Mucosa of descending colon (tissue), 3 donors: Measurements from ENCODE around the gene PPM1K. TPM values are rescaled to one million over a fixed set of nuclear protein-coding genes. Genes with fewer than 3 reads are reported as not detected.

Experiments
- ATAC-seq: fragments of 200-7000 bp; cut with Tn5 transposase; one replicate; pipeline ENCODE4 v1.9.1; 2020; ENCODE audit warnings: mild to moderate bottlenecking, moderate library complexity
- DNase-seq, 3 donors: peaks; one replicate each; pipeline ENCODE4 v3.0.0-alpha.2; 2020
- H3K36me3 ChIP-seq: fragments of 200-600 bp; one replicate; pipeline ENCODE4 v1.8.0; 2021; ENCODE audit warnings: low read depth, mild to moderate bottlenecking
- H3K4me1 ChIP-seq: fragments of 200-600 bp; one replicate; pipeline ENCODE4 v1.8.0; 2021; ENCODE audit warnings: low read depth, mild to moderate bottlenecking
- H3K4me3 ChIP-seq: fragments of 200-600 bp; one replicate; pipeline ENCODE4 v1.8.0; 2021; ENCODE audit warnings: mild to moderate bottlenecking
- H3K9me3 ChIP-seq: fragments of 200-600 bp; one replicate; pipeline ENCODE4 v1.8.0; 2021; ENCODE audit warnings: mild to moderate bottlenecking
- intact Hi-C, 2 donors: fragments of 100-400 bp; cut with DNase I in 1 of 2; cut with micrococcal nuclease in 1 of 2; formaldehyde crosslinking; loops; one replicate each; pipeline versions ENCODE4 v1.11.0 to v1.11.1; 2022; cut with DNase I, micrococcal nuclease
- total RNA-seq, 3 donors: library from RNA; stranded (reverse); fragmentation: NEBNext Ultra II Directional in 2 of 3; extraction: Animal tissue kit (Norgen Biotek cat#: 25700) in 2 of 3; gene quantifications; one replicate each; pipeline versions ENCODE4 v1.2.1 to v1.2.4, GENCODE V29; 2021 to 2023
- TF ChIP-seq, protein P1 (sequence below): fragments of 200-600 bp; IDR thresholded peaks from one replicate; pipeline ENCODE4 v1.8.0; 2022; ENCODE audit warnings: antibody characterized with exemption, mild to moderate bottlenecking
- donor health status: DM: no; HTN: no; CAD: no; lungs with moderate emphysema.
- donor health status: DM: no; HTN: no; CAD: no.
- donor health status: DM: no; HTN: yes; CAD: no.

Gene PPM1K
- total RNA-seq, 3 donors from 2014 or later, result 7.4 to 12.8 (median 9.0) TPM

DNA sequence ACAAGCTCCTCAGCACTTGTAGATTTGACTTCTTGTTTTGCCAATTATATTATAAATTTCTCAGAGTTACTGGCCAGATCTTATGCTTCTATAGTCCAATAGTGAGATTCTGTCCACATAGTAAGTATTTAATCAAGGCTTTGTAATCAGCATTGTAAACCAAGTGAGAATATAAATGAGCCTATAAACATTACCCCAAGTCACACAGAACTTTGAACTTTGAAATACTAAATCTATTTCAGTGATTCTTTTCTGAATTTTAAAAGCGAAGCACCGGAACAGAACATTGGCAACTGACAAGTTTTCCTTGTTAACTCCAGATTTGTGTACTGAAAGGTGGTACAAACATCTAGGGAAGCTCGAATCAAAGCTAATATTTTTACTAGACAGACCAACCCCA lies 37.2 kb downstream of the PPM1K start:
- intact Hi-C loops, result no loop called here
- ATAC-seq (no peak), DNase-seq (no peak)
- H3K36me3 ChIP-seq, result no peaks in the 10 kb centered on the region
- H3K9me3 ChIP-seq, result no peaks in the 10 kb centered on the region
- TF ChIP-seq, protein P1, sequence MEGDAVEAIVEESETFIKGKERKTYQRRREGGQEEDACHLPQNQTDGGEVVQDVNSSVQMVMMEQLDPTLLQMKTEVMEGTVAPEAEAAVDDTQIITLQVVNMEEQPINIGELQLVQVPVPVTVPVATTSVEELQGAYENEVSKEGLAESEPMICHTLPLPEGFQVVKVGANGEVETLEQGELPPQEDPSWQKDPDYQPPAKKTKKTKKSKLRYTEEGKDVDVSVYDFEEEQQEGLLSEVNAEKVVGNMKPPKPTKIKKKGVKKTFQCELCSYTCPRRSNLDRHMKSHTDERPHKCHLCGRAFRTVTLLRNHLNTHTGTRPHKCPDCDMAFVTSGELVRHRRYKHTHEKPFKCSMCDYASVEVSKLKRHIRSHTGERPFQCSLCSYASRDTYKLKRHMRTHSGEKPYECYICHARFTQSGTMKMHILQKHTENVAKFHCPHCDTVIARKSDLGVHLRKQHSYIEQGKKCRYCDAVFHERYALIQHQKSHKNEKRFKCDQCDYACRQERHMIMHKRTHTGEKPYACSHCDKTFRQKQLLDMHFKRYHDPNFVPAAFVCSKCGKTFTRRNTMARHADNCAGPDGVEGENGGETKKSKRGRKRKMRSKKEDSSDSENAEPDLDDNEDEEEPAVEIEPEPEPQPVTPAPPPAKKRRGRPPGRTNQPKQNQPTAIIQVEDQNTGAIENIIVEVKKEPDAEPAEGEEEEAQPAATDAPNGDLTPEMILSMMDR, result no peak
- H3K4me3 ChIP-seq, result no peak overlapping the region
- H3K4me1 ChIP-seq, result no peaks in the 10 kb centered on the region

DNA sequence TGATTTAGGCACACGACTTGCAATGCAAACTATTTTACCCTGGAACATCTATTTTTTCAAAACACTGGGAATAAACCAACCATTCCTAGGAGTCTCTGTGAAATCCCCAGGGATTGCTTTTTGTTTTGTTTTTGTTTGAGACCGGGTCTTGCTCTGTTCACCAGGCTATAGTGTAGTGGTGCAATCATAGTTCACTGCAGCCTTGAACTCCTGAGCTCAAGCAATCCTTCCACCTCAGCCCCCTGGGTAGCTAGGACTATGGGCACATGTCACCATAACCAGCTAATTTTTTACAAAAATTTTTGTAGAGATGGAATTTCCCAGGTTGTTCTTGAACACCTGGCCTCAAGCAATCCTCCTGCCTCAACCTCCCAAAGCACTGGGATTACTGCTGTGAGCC lies 37.8 kb downstream of the PPM1K start:
- no peaks in the 10 kb centered on the region for H3K9me3 ChIP-seq
- ATAC-seq (no peak), DNase-seq (no peak)
- TF ChIP-seq, protein P1, result no peak
- H3K4me1 ChIP-seq, result no peaks in the 10 kb centered on the region
- H3K36me3 ChIP-seq, result no peaks in the 10 kb centered on the region
- intact Hi-C loops, result no loop called here
- no peak overlapping the region for H3K4me3 ChIP-seq

DNA sequence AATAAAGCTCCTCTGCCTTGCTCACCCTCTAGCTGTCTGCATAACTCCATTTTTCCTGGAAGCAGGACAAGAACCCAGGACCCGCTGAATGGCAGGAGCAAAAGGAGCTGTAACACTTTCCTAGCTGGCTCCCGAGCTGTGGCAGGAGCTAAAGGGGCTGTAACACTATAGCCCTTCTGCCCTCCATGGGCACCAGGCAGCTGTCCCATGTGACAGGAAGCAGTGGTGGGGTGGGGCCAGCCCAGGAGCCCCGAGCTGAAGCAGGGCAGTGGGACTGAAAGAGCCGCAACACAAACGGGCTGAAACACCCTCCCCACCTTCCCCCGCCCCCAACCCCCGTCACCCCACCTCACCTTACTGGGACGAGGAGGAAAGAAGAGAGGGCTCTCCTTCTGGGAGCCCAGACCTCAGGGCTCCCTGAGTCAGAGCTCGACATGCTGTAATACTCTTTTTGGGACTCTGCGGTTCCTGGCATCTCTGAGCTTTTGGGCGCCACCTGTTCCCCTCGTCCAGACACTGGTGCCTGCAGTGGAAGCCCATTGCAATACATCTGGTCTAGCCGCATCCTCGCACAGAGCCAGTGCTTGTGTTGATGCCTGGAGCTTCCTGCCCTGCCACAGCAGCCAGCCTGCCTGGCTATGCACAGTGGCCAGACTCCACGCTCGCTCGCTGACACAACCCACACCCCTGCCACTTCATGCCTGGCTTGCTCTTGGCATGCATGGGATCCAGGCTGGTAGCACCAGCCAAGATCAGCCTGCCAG lies 39.4 kb downstream of the PPM1K start:
- H3K4me1 ChIP-seq, result no peaks in the 10 kb centered on the region
- ATAC-seq (peak; percentile 67), DNase-seq (peak in 2 of 3 donors; percentile 9 to 59)
- H3K36me3 ChIP-seq, result no peaks in the 10 kb centered on the region
- TF ChIP-seq, protein P1, result no peak
- no peak overlapping the region for H3K4me3 ChIP-seq
- intact Hi-C loops, result no loop called here
- H3K9me3 ChIP-seq, result no peaks in the 10 kb centered on the region

DNA sequence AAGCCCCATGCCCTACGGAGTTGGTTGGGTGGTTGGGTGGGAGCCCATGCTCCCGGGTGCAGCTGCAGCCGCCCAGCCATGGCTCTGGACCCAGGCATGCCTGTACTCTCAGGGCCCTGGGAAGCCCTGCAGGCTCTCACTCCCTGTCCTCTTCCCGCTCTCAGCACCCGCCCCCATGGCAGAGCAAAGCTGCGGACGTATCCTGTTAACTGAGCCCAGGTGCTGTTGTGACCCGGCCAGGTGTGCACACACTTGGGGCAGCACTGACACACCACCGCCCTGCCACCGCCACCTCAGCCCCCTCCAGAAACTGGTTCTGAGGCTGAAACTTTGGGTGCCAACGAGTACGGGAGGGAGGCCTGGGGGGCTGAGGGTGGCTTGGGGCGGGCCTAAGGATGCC lies 40.3 kb downstream of the PPM1K start:
- no peaks in the 10 kb centered on the region for H3K36me3 ChIP-seq
- no peak for DNase-seq
- H3K4me1 ChIP-seq, result no peaks in the 10 kb centered on the region
- no peak overlapping the region for H3K4me3 ChIP-seq
- H3K9me3 ChIP-seq, result no peaks in the 10 kb centered on the region
- TF ChIP-seq, protein P1, result no peak
- ATAC-seq, result no peak
- intact Hi-C loops, result no loop called here

DNA sequence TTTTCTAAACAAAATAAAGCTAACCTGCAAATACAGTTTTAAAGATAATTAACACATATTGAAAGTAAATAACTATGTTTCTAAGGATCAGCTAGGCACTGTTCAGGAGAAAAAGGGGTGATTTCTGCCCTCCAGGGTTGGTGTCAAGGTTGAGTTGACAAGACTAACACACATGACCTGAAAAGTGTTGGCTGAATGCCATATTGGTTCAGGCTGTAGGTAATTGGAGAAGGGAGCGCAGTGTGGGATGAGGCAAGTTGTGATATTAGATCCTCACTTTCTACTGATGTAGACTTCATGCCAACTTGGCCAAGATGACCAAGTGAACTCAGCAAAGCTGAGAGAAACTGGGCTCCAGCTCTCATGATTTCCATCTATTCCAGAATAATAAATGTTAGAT lies 42.2 kb downstream of the PPM1K start:
- no peaks in the 10 kb centered on the region for H3K36me3 ChIP-seq
- TF ChIP-seq, protein P1, result no peak
- intact Hi-C loops, result no loop called here
- ATAC-seq (no peak), DNase-seq (no peak)
- H3K9me3 ChIP-seq, result no peaks in the 10 kb centered on the region
- no peak overlapping the region for H3K4me3 ChIP-seq
- no peaks in the 10 kb centered on the region for H3K4me1 ChIP-seq
